IPS-11a (cell line): Measurements from ENCODE around the gene PTF1A.

ENCODE experiments used
- H3K4me3 ChIP-seq: one replicate; pipeline ENCODE4 v1.5.1; 2013; ENCODE audit warnings: low read depth, low read length, control low read depth

The PTF1A gene

GRCh38 chr10:23191764-23192711 lies at the start of gene PTF1A:
Gene PTF1A (plus strand): TSS chr10:23192312. CDS start chr10:23192531, 219 bp downstream.
- H3K4me3 ChIP-seq: peak within 1 kb of the TSS; percentile 13

GRCh38 chr10:23146258-23146657 lies 45.9 kb upstream of the PTF1A start:
- no peak overlapping the region for H3K4me3 ChIP-seq

GRCh38 chr10:23147035-23147434 lies 45.1 kb upstream of the PTF1A start:
- no peak overlapping the region for H3K4me3 ChIP-seq

GRCh38 chr10:23148214-23148613 lies 43.9 kb upstream of the PTF1A start:
- no peak overlapping the region for H3K4me3 ChIP-seq

- no peak overlapping the region for H3K4me3 ChIP-seq
Measured at GRCh38 chr10:23150091-23150490, 42.0 kb upstream of the PTF1A start.

- H3K4me3 ChIP-seq: no peak overlapping the region
Measured at GRCh38 chr10:23150610-23151009, 41.5 kb upstream of the PTF1A start.

GRCh38 chr10:23151071-23151470 lies 41.0 kb upstream of the PTF1A start:
- H3K4me3 ChIP-seq: no peak overlapping the region

GRCh38 chr10:23155169-23155568 lies 36.9 kb upstream of the PTF1A start:
- H3K4me3 ChIP-seq: no peak overlapping the region

GRCh38 chr10:23156447-23157150 lies 35.5 kb upstream of the PTF1A start:
- H3K4me3 ChIP-seq: no peak overlapping the region

GRCh38 chr10:23157239-23157681 lies 34.9 kb upstream of the PTF1A start:
- H3K4me3 ChIP-seq: no peak overlapping the region

GRCh38 chr10:23157691-23158369 lies 34.3 kb upstream of the PTF1A start:
- H3K4me3 ChIP-seq: peak overlapping the region; percentile 8

- peak overlapping the region; percentile 8 for H3K4me3 ChIP-seq
Measured at GRCh38 chr10:23158370-23158769, 33.7 kb upstream of the PTF1A start.

- H3K4me3 ChIP-seq: no peak overlapping the region
Measured at GRCh38 chr10:23171232-23171876, 20.8 kb upstream of the PTF1A start.

- no peak overlapping the region for H3K4me3 ChIP-seq
Measured at GRCh38 chr10:23172429-23173213, 19.5 kb upstream of the PTF1A start.

GRCh38 chr10:23173214-23174073 lies 18.7 kb upstream of the PTF1A start:
- H3K4me3 ChIP-seq: peak overlapping the region; percentile 8

- H3K4me3 ChIP-seq: peak overlapping the region; percentile 8
Measured at GRCh38 chr10:23174074-23174976, 17.8 kb upstream of the PTF1A start.

- no peak overlapping the region for H3K4me3 ChIP-seq
Measured at GRCh38 chr10:23174977-23175512, 17.1 kb upstream of the PTF1A start.

GRCh38 chr10:23186178-23186577 lies 5.9 kb upstream of the PTF1A start:
- H3K4me3 ChIP-seq: no peak overlapping the region
